Sigmoid colon (tissue), 4 donors: Measurements from ENCODE around the gene OSTN.

ENCODE experiments used
- POLR2A ChIP-seq, 2 donors: fragments of 450-650 bp; IDR thresholded peaks; one replicate each; pipeline ENCODE4 v1.6.1; 2016; ENCODE audit warnings: antibody characterized with exemption in 2 of 2, mild to moderate bottlenecking in 2 of 2, moderate library complexity in 2 of 2
- POLR2AphosphoS5 ChIP-seq, 4 donors: sonication (generic); formaldehyde crosslinking; IDR thresholded peaks; one replicate each; pipeline ENCODE4 v1.6.1; 2017; ENCODE audit warnings: antibody characterized with exemption in 4 of 4

GRCh38 chr3:191300422-191300821 lies 101.4 kb downstream of the OSTN start:
- TF ChIP-seq POLR2A (IDR thresholded peaks at IDR 0.05) (no peak), POLR2AphosphoS5 (IDR thresholded peaks at IDR 0.05) (no peak)
